ENCODE data around the gene TRIO.

The TRIO gene

DNA sequence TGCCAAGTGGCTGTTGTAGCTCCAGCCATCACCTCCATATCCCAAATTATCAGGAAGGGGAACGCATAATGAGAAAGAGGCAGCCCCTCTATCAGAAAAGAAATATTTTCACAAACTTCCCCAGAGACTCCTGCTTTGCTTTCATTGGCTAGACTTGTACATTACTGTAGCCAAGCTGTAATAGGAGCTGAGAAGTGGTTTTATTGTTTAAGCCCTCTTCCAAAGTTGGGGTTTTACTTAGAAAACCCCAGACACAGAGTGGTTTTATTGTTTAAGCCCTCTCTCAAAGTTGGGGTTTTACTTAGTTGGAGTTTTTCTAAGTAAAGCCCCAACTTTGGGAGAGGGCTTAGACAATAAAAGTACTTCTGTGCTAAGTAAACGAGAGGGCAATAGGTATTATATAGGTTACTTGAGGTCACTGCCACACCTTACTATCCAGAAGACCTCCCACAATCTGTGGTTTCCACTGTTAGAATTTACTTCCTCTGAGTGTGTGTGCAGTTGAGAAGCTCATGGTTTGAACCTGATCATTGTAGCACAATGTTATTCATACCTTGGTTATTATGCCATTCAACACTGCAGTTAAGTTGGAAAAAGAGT lies 222.8 kb downstream of the TRIO start:
- Histone ChIP-seq H3K27me3 (ENCODE audit: low read length) (no peaks in the 10 kb centered on the region), H3K27ac (ENCODE audit: low read depth, low read length) (no peak overlapping the region), H3F3A (ENCODE audit: insufficient read depth) (no peaks in the 10 kb centered on the region), H3K9me3 (ENCODE audit: insufficient read depth, low read length) (no peaks in the 10 kb centered on the region), H3K79me2 (ENCODE audit: insufficient read depth, low read length) (no peaks in the 10 kb centered on the region), H3K36me3 (ENCODE audit: low read length) (0 out of 2 replicates have a peak, but pooled peaks cover 2% of the 10 kb centered on the region), H3K4me2 (ENCODE audit: low read depth, low read length, poor library complexity, severe bottlenecking) (no peak overlapping the region), H4K20me1 (ENCODE audit: low read depth, low read length) (no peaks in the 10 kb centered on the region), H3K4me3 (ENCODE audit: insufficient read depth, low read length, poor library complexity, severe bottlenecking) (no peak overlapping the region), H3K9ac (ENCODE audit: low read length) (no peak overlapping the region), H3K9me2 (replicated peaks; ENCODE audit: insufficient read depth, low read length) (no peaks in the 10 kb centered on the region), H2AFZ (ENCODE audit: low read depth, low read length, severe bottlenecking) (no peak overlapping the region)
- TF ChIP-seq, protein P1, sequence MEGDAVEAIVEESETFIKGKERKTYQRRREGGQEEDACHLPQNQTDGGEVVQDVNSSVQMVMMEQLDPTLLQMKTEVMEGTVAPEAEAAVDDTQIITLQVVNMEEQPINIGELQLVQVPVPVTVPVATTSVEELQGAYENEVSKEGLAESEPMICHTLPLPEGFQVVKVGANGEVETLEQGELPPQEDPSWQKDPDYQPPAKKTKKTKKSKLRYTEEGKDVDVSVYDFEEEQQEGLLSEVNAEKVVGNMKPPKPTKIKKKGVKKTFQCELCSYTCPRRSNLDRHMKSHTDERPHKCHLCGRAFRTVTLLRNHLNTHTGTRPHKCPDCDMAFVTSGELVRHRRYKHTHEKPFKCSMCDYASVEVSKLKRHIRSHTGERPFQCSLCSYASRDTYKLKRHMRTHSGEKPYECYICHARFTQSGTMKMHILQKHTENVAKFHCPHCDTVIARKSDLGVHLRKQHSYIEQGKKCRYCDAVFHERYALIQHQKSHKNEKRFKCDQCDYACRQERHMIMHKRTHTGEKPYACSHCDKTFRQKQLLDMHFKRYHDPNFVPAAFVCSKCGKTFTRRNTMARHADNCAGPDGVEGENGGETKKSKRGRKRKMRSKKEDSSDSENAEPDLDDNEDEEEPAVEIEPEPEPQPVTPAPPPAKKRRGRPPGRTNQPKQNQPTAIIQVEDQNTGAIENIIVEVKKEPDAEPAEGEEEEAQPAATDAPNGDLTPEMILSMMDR (IDR thresholded peaks at IDR 0.05; ENCODE audit: insufficient read depth, low read length, poor library complexity, severe bottlenecking) = no peak
- TF ChIP-seq EZH2phosphoT487 (conservative IDR thresholded peaks at IDR 0.05; ENCODE audit: low read length) = no peak

DNA sequence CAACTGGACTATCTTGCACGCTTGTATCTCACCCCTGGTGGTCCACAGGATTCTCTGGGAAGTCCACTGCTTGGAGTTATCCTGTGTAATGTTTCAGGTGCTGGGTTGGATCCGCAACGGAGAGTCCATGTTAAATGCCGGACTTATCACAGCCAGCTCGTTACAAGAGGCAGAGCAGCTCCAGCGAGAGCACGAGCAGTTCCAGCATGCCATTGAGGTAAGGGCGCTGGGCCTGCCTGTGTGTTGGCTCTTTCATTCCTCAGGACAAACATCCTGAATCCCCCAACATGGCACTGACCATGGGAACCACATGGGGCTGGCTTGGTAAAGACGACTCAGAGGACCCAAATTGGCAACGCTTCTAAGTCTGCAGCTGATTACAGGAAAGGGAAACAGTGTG lies 223.6 kb downstream of the TRIO start:
- Histone ChIP-seq H3K36me3 (ENCODE audit: low read length) (0 out of 2 replicates have a peak, but pooled peaks cover 2% of the 10 kb centered on the region), H3K9ac (ENCODE audit: low read length) (no peak overlapping the region), H3K4me3 (ENCODE audit: insufficient read depth, low read length, poor library complexity, severe bottlenecking) (no peak overlapping the region), H2AFZ (ENCODE audit: low read depth, low read length, severe bottlenecking) (no peak overlapping the region), H4K20me1 (ENCODE audit: low read depth, low read length) (no peaks in the 10 kb centered on the region), H3K9me3 (ENCODE audit: insufficient read depth, low read length) (no peaks in the 10 kb centered on the region), H3K27ac (ENCODE audit: low read depth, low read length) (no peak overlapping the region), H3K27me3 (ENCODE audit: low read length) (no peaks in the 10 kb centered on the region), H3K9me2 (replicated peaks; ENCODE audit: insufficient read depth, low read length) (no peaks in the 10 kb centered on the region), H3K4me2 (ENCODE audit: low read depth, low read length, poor library complexity, severe bottlenecking) (no peak overlapping the region), H3F3A (ENCODE audit: insufficient read depth) (no peaks in the 10 kb centered on the region), H3K79me2 (ENCODE audit: insufficient read depth, low read length) (no peaks in the 10 kb centered on the region)
- TF ChIP-seq, protein P1 (IDR thresholded peaks at IDR 0.05; ENCODE audit: insufficient read depth, low read length, poor library complexity, severe bottlenecking) = no peak
- no peak for TF ChIP-seq EZH2phosphoT487 (conservative IDR thresholded peaks at IDR 0.05; ENCODE audit: low read length)

DNA sequence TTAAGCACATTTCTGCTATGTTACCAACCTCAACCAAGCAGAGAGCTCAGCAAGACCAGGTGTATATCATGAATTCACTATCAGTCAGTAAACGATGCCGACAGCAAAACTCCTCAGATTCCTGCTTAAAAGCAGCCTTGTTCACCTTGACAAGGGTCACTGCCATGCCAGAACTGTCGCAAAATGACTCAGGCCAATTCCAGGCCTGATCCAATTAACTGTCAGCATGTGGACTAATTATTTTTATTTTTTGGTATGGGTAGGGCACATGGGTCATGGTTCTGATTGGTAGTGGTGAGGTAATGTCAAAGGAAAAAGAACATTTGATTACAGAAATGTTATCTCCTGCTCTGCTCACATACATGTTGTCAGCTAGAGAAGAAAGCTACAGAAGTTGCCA lies 224.2 kb downstream of the TRIO start:
- H3K79me2 ChIP-seq (ENCODE audit: insufficient read depth, low read length) = no peaks in the 10 kb centered on the region
- TF ChIP-seq, protein P1 (IDR thresholded peaks at IDR 0.05; ENCODE audit: insufficient read depth, low read length, poor library complexity, severe bottlenecking) = no peak
- TF ChIP-seq EZH2phosphoT487 (conservative IDR thresholded peaks at IDR 0.05; ENCODE audit: low read length) = no peak
- no peak overlapping the region for H3K27ac ChIP-seq (ENCODE audit: low read depth, low read length)
- 0 out of 2 replicates have a peak, but pooled peaks cover 2% of the 10 kb centered on the region for H3K36me3 ChIP-seq (ENCODE audit: low read length)
- no peaks in the 10 kb centered on the region for H3K9me3 ChIP-seq (ENCODE audit: insufficient read depth, low read length)
- H3F3A ChIP-seq (ENCODE audit: insufficient read depth) = no peaks in the 10 kb centered on the region
- no peaks in the 10 kb centered on the region for H4K20me1 ChIP-seq (ENCODE audit: low read depth, low read length)
- H3K9ac ChIP-seq (ENCODE audit: low read length) = no peak overlapping the region
- H3K9me2 ChIP-seq (replicated peaks; ENCODE audit: insufficient read depth, low read length) = no peaks in the 10 kb centered on the region
- no peak overlapping the region for H3K4me3 ChIP-seq (ENCODE audit: insufficient read depth, low read length, poor library complexity, severe bottlenecking)
- no peak overlapping the region for H3K4me2 ChIP-seq (ENCODE audit: low read depth, low read length, poor library complexity, severe bottlenecking)
- H2AFZ ChIP-seq (ENCODE audit: low read depth, low read length, severe bottlenecking) = no peak overlapping the region
- H3K27me3 ChIP-seq (ENCODE audit: low read length) = no peaks in the 10 kb centered on the region
